Placental pericyte (primary cell): Measurements from ENCODE around the gene TMEM80. TPM values are rescaled to one million over a fixed set of nuclear protein-coding genes. Genes with fewer than 3 reads are reported as not detected.

Experiments
- total RNA-seq: library from RNA; depleted of rRNA; stranded (reverse); fragments of >200 nt; gene quantifications from 2 replicates; pipeline ENCODE4 v1.2.3, GENCODE V29; 2012

TMEM80 gene
- total RNA-seq = 7.0 and 14.6 TPM in 2 replicates

GRCh38 chr11:695538-696248 lies at the start of gene TMEM80:
Gene TMEM80 (plus strand): TSS chr11:695816. CDS start chr11:695828, 12 bp downstream.

DNA sequence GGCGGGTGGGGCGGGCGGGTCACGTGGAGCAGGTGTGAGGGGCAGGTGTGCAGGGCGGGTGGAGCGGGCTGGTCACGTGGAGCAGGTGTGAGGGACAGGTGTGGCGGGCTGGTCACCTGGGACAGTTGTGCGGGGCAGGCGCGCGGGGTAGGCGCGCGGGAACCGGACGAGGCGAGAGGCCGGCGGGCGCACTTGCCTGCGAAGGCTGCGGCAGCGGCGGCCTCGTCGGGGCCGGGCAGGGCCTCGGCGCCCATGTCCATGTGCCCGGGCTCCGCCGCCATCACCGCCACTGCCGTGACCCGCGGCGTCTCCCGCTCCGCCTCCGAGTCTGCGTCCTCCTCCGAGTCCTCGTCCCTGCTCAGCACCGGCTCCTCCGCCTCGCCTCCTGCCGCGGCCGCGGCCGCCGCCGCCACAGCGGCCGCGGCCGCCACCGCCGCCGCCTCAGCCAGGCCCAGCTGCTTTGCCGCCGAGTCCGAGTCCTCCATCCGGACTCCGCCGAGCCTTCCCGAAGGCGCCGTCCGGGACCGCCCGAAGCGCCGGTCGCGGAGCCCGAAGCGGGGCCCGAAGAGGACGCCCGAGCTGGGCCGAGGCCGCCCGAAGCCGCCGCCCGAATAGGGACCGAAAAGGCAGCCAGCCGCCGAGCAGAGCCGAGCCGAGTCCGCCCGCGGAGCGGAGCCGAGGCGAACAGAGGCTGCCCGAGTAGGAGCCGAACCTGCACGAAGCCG lies 891 bp upstream of the TMEM80 start, which contains the start of gene DEAF1:
Gene DEAF1 (minus strand): TSS at position 660 of the 725 bp plus-strand sequence. CDS start 175 bp downstream, at position 485.

DNA sequence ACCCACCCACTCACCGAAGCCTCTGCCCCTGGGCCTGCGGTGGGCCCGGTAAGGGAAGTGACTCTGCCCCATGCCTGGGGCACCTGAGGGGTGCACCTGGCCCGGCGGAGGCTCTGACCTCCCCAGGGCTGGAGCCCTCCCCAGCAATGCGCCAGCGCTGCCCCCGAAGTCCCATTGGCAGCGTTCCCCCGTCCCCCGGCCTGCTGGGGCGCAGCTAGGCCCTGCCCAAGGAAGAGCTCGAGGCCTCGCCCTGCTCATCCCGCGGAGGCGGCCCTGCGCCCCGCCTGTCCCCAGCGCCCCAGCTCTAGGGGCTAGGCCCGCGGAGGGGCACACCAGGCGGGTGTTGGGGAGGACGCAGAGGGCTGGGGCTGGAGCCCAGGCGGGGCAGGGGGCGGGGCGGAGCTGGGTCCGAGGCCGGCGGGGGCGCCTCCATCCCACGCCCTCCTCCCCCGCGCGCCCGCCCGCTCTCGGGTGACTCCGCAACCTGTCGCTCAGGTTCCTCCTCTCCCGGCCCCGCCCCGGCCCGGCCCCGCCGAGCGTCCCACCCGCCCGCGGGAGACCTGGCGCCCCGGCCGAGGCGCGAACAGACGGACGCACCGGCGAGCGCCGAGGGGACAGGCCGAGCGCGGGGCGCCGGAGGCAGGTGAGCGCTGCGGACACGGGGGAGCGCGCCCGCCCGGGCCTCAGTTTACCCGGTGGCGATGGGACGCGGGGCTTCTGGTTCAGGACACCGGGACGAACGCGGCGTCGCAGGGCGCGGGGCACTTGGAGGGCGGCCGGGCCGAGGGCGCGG lies 10.2 kb downstream of the TMEM80 start, which contains the start of gene EPS8L2:
Gene EPS8L2 (plus strand): TSS at position 586 of the 793 bp plus-strand sequence. CDS start 3,177 bp downstream, outside the sequence.

DNA sequence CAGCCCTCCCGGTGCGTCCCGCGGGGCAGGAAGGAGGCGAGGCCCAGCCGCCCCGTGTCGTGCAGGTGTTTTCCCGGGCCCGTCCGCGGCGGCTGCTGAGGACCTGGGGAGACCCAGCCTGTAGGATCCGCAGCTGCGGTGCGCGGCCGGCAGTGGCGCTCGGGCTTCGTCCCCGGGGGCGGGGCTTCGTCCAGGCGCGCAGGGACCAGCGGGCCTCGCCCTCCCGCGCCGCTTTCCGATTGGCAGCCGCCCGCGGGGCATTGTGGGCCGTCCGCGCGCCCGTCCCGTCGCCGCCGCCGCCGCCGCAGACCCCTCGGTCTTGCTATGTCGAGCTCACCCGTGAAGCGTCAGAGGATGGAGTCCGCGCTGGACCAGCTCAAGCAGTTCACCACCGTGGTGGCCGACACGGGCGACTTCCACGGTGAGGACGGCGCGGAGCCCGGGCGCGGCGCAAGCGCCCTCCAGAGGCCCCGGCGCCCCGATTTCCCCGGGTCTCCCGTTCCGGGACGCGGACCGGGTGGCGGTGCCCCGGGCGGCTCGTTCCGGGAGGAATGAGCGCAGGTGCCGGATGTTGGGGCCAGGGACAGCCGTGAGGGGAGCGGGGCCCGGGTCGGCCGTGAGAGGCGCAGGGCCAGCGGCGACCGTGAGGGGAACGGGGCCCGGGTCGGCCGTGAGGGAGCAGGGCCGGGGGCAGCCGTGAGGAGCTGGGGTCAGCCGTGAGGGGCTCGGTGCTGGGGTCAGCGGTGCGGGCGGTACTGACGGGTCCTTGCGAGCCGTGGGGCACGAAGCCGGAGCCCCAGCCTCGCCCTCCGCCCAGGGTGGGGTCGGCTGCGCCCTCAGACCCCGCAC lies 51.8 kb downstream of the TMEM80 start, which contains the start of gene TALDO1:
Gene TALDO1 (plus strand): TSS at position 307 of the 849 bp plus-strand sequence. CDS start 18 bp downstream, at position 325.

Other genes starting within 250 kb of the TMEM80 start
- gene PTDSS2, start 245.5 kb upstream of the TMEM80 start, total RNA-seq = 58.3 and 80.3 TPM in 2 replicates
- gene RNH1, start 188.6 kb upstream of the TMEM80 start, total RNA-seq = 317 and 486 TPM in 2 replicates
- gene HRAS, start 160.2 kb upstream of the TMEM80 start, total RNA-seq = 44.6 and 46.1 TPM in 2 replicates
- gene LRRC56, start 158.3 kb upstream of the TMEM80 start, total RNA-seq = 1.6 and 2.8 TPM in 2 replicates
- gene LMNTD2, start 135.1 kb upstream of the TMEM80 start, total RNA-seq = 0.29 and 1.8 TPM in 2 replicates
- gene RASSF7, start 134.8 kb upstream of the TMEM80 start, total RNA-seq = 9.7 and 19.3 TPM in 2 replicates
- gene PHRF1, start 119.3 kb upstream of the TMEM80 start, total RNA-seq = 33.5 and 39.8 TPM in 2 replicates
- 9.3 and 17.9 TPM in 2 replicates for gene IRF7, start 79.9 kb upstream of the TMEM80 start, total RNA-seq
- not detected in 2 replicates for gene CDHR5, start 70.9 kb upstream of the TMEM80 start, total RNA-seq
- not detected in 2 replicates for gene SCT, start 68.6 kb upstream of the TMEM80 start, total RNA-seq
- 0.22 TPM in 1 of 2 replicates, not detected in the other for gene DRD4, start 58.5 kb upstream of the TMEM80 start, total RNA-seq
- 29.1 and 39.2 TPM in 2 replicates for gene DEAF1, start 594 bp upstream of the TMEM80 start, total RNA-seq
- 51.4 and 51.7 TPM in 2 replicates for gene EPS8L2, start 10.4 kb downstream of the TMEM80 start, total RNA-seq
- 213 and 250 TPM in 2 replicates for gene TALDO1, start 51.6 kb downstream of the TMEM80 start, total RNA-seq
- 39.9 and 53.8 TPM in 2 replicates for gene GATD1, start 81.7 kb downstream of the TMEM80 start, total RNA-seq
- 0.22 and 1.4 TPM in 2 replicates for gene CEND1, start 94.3 kb downstream of the TMEM80 start, total RNA-seq
- 11.2 and 23.0 TPM in 2 replicates for gene SLC25A22, start 102.5 kb downstream of the TMEM80 start, total RNA-seq
- 8.1 and 8.6 TPM in 2 replicates for gene PIDD1, start 109.4 kb downstream of the TMEM80 start, total RNA-seq
- 123 and 310 TPM in 2 replicates for gene RPLP2, start 114.2 kb downstream of the TMEM80 start, total RNA-seq
- gene PNPLA2, start 123.1 kb downstream of the TMEM80 start, total RNA-seq = 24.9 and 51.9 TPM in 2 replicates
- gene CRACR2B, start 132.1 kb downstream of the TMEM80 start, total RNA-seq = 0.66 and 1.4 TPM in 2 replicates
- 283 and 431 TPM in 2 replicates for gene CD151, start 137.1 kb downstream of the TMEM80 start, total RNA-seq
- gene POLR2L, start 146.7 kb downstream of the TMEM80 start, total RNA-seq = 55.6 and 107 TPM in 2 replicates
- 186 and 224 TPM in 2 replicates for gene TSPAN4, start 147.0 kb downstream of the TMEM80 start, total RNA-seq
- gene CHID1, start 215.0 kb downstream of the TMEM80 start, total RNA-seq = 49.0 and 71.1 TPM in 2 replicates
- 49.9 and 61.4 TPM in 2 replicates for gene AP2A2, start 230.1 kb downstream of the TMEM80 start, total RNA-seq